Activated CD8-positive, alpha-beta T cell treated with anti-CD3 and anti-CD28 coated beads for 36 hours (primary cell): ENCODE measurements around the gene DCN. TPM values are rescaled to one million over a fixed set of nuclear protein-coding genes. Genes with fewer than 3 reads are reported as not detected.

ENCODE experiments used
- ATAC-seq: fragments of 200-7000 bp; cut with Tn5 transposase; one replicate; pipeline ENCODE4 v1.10.0; 2021; ENCODE audit warnings: mild to moderate bottlenecking, moderate library complexity
- CTCF ChIA-PET: fragments of 350-600 bp; sonication (Branson Sonifier 250); formaldehyde crosslinking; loops from one replicate; lab custom pipeline; 2021; ENCODE audit warnings: antibody characterized with exemption; lab: Charles Lee
- POLR2A ChIA-PET: fragments of 350-600 bp; sonication (Branson Sonifier 250); formaldehyde crosslinking; loops from one replicate; lab custom pipeline; 2021; ENCODE audit warnings: antibody characterized with exemption; lab: Charles Lee
- DNase-seq: peaks from one replicate; pipeline ENCODE4 v3.0.0-alpha.2; 2020
- H3K27ac Mint-ChIP-seq: one replicate; pipeline ENCODE4 v1.8.0; 2021; ENCODE audit warnings: mild to moderate bottlenecking, mixed read lengths
- H3K27me3 Mint-ChIP-seq: one replicate; pipeline ENCODE4 v1.8.0; 2021; ENCODE audit warnings: mixed read lengths
- H3K36me3 Mint-ChIP-seq: one replicate; pipeline ENCODE4 v1.8.0; 2021; ENCODE audit warnings: low read depth, mixed read lengths
- H3K4me1 Mint-ChIP-seq: one replicate; pipeline ENCODE4 v1.8.0; 2021; ENCODE audit warnings: low read depth, mixed read lengths
- H3K4me3 Mint-ChIP-seq: one replicate; pipeline ENCODE4 v1.8.0; 2021; ENCODE audit warnings: mild to moderate bottlenecking, moderate library complexity, mixed read lengths
- H3K9me3 Mint-ChIP-seq: one replicate; pipeline ENCODE4 v1.8.0; 2021; ENCODE audit warnings: mixed read lengths
- intact Hi-C: fragments of 100-400 bp; cut with micrococcal nuclease; formaldehyde crosslinking; loops from one replicate; pipeline ENCODE4 v1.10.0; 2022
- total RNA-seq, 2 experiments: library from RNA; stranded (reverse); gene quantifications; one replicate each; pipeline ENCODE4 v1.2.3, GENCODE V29; 2021
- TF ChIP-seq, protein P1 (sequence below): fragments of 200-600 bp; IDR thresholded peaks from one replicate; pipeline ENCODE4 v1.8.0; 2022; ENCODE audit warnings: antibody characterized with exemption, mild to moderate bottlenecking

The DCN gene
- total RNA-seq, 2 experiments from 2014 or later, result not detected

DNA sequence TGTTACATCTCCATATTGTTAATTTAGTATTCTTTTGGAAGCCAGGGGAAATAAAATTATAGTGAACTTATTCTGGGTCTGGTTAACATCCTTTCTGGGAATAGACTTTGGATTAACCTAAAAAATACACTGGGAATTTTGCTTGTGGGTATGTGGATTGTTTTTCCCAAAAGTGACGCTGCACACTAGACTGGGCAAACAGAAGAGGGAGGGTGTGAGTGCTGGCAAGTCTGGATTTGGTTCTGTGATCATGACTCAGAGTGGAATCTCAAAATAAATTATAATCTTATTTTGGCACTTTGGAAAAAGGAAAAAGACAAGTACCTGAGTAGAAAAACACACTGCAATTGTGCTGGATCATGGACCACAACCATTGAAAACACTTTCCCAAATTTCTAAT, 56.1 kb downstream of the DCN start:
- POLR2A ChIA-PET, result no interaction called here
- intact Hi-C loops, result no loop called here
- Mint-ChIP-seq H3K4me3 (no peak overlapping the region), H3K36me3 (no peaks in the 10 kb centered on the region), H3K4me1 (no peaks in the 10 kb centered on the region), H3K27ac (no peak overlapping the region), H3K27me3 (peaks cover 2% of the 10 kb centered on the region), H3K9me3 (no peaks in the 10 kb centered on the region)
- DNase-seq (no peak), ATAC-seq (no peak)
- CTCF ChIA-PET, result no interaction called here
- TF ChIP-seq, protein P1, sequence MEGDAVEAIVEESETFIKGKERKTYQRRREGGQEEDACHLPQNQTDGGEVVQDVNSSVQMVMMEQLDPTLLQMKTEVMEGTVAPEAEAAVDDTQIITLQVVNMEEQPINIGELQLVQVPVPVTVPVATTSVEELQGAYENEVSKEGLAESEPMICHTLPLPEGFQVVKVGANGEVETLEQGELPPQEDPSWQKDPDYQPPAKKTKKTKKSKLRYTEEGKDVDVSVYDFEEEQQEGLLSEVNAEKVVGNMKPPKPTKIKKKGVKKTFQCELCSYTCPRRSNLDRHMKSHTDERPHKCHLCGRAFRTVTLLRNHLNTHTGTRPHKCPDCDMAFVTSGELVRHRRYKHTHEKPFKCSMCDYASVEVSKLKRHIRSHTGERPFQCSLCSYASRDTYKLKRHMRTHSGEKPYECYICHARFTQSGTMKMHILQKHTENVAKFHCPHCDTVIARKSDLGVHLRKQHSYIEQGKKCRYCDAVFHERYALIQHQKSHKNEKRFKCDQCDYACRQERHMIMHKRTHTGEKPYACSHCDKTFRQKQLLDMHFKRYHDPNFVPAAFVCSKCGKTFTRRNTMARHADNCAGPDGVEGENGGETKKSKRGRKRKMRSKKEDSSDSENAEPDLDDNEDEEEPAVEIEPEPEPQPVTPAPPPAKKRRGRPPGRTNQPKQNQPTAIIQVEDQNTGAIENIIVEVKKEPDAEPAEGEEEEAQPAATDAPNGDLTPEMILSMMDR, result no peak

DNA sequence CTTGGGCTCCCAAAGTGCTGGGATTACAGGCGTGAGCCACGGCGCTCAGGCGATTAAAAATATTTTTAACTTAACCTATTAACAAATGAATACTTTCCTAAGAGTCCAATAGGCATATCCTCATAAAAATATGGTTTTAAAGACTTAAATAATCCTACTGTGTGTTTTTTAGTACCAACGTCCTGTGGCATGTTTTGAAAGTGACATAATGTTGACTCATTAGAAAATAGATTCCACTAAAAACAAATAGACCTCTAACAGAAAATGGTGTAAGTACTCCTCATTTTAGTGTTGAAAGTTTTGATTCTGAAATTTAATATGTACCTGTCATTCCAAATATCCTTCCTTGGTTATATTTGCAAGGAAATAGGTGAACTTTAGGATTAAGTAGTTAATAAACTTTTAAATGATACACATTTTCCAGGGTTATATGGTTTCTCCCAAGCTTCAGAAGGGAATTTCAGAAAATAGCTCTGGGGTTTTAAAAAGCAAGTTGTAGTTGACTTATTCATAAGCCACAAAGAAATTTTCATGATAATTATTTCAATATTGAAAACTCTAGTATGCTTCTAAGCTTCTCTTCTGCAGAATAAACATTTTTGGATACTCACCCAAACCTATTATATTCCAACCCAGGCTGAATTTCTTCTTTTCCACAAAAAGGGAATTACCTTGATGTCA, 59.2 kb downstream of the DCN start:
- Mint-ChIP-seq H3K4me1 (no peaks in the 10 kb centered on the region), H3K9me3 (no peaks in the 10 kb centered on the region), H3K27ac (no peak overlapping the region), H3K4me3 (no peak overlapping the region), H3K27me3 (peaks cover 2% of the 10 kb centered on the region), H3K36me3 (no peaks in the 10 kb centered on the region)
- TF ChIP-seq, protein P1, result no peak
- intact Hi-C loops, result no loop called here
- ChIA-PET CTCF (interaction anchor here (1.9 kb wide), 1 partner anchor 15 kb away, joined by 5 read pairs; no protein-coding TSS in a partner anchor), POLR2A (interaction anchor here (0.8 kb wide), 1 partner anchor 143 kb away, joined by 3 read pairs; no protein-coding TSS in a partner anchor)
- DNase-seq, result no peak
- no peak for ATAC-seq

DNA sequence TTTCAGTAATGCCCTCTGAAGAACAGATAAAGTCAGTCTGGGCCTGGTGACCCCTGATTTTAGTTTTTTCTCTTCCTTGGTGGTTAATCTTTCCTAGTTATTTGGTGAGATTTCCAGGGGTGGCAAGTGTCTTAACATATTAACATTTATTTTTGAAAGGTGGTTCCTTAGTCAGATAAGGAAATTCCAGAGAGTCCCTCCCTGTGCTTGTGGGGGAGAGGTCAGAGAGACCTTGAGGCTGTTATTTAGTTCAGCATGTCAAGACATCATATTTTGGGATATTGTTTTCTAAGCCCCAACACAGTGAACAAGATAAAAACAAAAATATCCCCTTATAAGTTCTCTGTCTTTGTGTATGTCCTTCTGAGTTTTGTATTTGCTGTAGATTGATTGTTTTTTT, 61.8 kb downstream of the DCN start:
- no peak for DNase-seq
- TF ChIP-seq, protein P1, result no peak
- no peak for ATAC-seq
- H3K9me3 Mint-ChIP-seq, result no peaks in the 10 kb centered on the region
- H3K4me3 Mint-ChIP-seq, result no peak overlapping the region
- H3K27ac Mint-ChIP-seq, result no peak overlapping the region
- no peaks in the 10 kb centered on the region for H3K36me3 Mint-ChIP-seq
- H3K27me3 Mint-ChIP-seq, result no peaks in the 10 kb centered on the region
- no peaks in the 10 kb centered on the region for H3K4me1 Mint-ChIP-seq
- CTCF ChIA-PET, result no interaction called here
- intact Hi-C loops, result no loop called here
- POLR2A ChIA-PET, result no interaction called here

DNA sequence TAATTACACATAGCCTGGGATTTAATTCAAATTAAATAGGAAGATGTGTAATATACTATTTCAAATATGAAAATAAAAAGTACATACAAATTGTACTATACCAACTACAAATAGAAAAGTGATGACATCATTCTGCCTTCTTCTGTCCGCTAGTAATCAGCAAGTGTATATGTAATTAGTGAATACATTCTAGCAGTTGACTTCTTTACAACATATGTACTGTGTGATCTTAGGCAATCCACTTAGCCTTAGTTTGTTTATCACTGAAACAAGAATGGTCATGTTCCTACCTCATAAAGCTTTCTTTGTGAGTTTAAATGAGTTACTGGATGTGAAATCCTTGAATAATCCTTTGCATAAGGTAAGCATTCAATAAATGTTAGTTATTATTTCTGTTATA, 63.5 kb downstream of the DCN start:
- TF ChIP-seq, protein P1, result no peak
- Mint-ChIP-seq H3K36me3 (no peaks in the 10 kb centered on the region), H3K27ac (no peak overlapping the region), H3K4me1 (no peaks in the 10 kb centered on the region), H3K9me3 (no peaks in the 10 kb centered on the region), H3K4me3 (no peak overlapping the region), H3K27me3 (no peaks in the 10 kb centered on the region)
- intact Hi-C loops, result no loop called here
- POLR2A ChIA-PET, result no interaction called here
- DNase-seq (no peak), ATAC-seq (no peak)
- CTCF ChIA-PET, result interaction anchor here (2.0 kb wide), 1 partner anchor 11 kb away, joined by 5 read pairs; no protein-coding TSS in a partner anchor

DNA sequence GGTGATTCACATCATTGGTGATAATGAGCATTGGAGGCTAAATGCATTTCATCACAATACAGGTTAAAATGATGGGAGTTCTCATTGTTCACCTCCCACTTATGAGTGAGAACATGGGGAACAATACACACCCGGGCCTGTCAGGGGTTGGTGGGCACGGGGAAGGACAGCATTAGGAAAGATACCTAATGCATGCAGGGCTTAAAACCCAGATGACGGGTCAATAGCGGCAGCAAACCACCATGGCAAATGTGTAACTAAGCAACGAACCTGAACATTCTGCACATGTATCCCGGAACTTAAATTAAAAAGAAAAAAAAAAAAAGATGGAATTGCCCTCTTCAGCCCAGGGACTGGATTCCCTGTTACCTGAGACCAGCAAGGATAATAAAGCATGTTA, 69.0 kb downstream of the DCN start:
- Mint-ChIP-seq H3K4me1 (no peaks in the 10 kb centered on the region), H3K27ac (no peak overlapping the region), H3K36me3 (no peaks in the 10 kb centered on the region), H3K4me3 (no peak overlapping the region), H3K9me3 (no peaks in the 10 kb centered on the region), H3K27me3 (peaks cover 3% of the 10 kb centered on the region)
- ChIA-PET CTCF (no interaction called here), POLR2A (no interaction called here)
- no peak for ATAC-seq
- TF ChIP-seq, protein P1, result no peak
- intact Hi-C loops, result no loop called here
- no peak for DNase-seq
